GM12878 (cell line): ENCODE data around the gene CMTM1. TPM values are rescaled to one million over a fixed set of nuclear protein-coding genes. Genes with fewer than 3 reads are reported as not detected.
A peak's percentile ranks its signal among the peaks of the same experiment; 100 is the strongest.

Experiments used
- ATAC-seq: fragments of 200-7000 bp; cut with Tn5 transposase; 3 replicates; pipeline ENCODE4 v1.9.1; 2020; ENCODE audit warnings: mild to moderate bottlenecking, moderate library complexity
- BruUV-seq: library from RNA; stranded (reverse); fragments of 400-500 nt; replicated peaks from 2 replicates; lab custom pipeline; 2021; lab: Mats Ljungman, UMichigan
- CTCF ChIA-PET: fragments of 300-600 bp; sonication (Branson Sonifier 250); formaldehyde crosslinking; extraction: SDS; loops from one replicate; lab custom pipeline; 2021; ENCODE audit warnings: inconsistent platforms; lab: Yijun Ruan, JAX
- POLR2A ChIA-PET: fragments of 350-600 bp; formaldehyde crosslinking; extraction: SDS; loops from one replicate; lab custom pipeline; 2021; ENCODE audit warnings: inconsistent platforms; lab: Charles Lee
- RAD21 ChIA-PET: fragments of 300-600 bp; sonication (Branson Sonifier 250); formaldehyde crosslinking; loops from one replicate; lab custom pipeline; 2023; ENCODE audit warnings: antibody characterized with exemption; ENCODE audit not compliant: unreplicated experiment; lab: Charles Lee
- SMC1A ChIA-PET: fragments of 300-600 bp; sonication (Branson Sonifier 250); formaldehyde crosslinking; loops from one replicate; lab custom pipeline; 2023; ENCODE audit not compliant: unreplicated experiment, uncharacterized antibody; lab: Charles Lee
- DNase-seq: peaks from one replicate; pipeline ENCODE4 v3.0.0-alpha.2; 2011; ENCODE audit warnings: low read depth, low spot score
- FAIRE-seq: peaks from 3 replicates; lab custom pipeline; 2011; peaks lifted over from hg19 to GRCh38; lab: Jason Lieb, UNC
- H2AFZ ChIP-seq: 2 replicates; pipeline ENCODE4 v1.6.0; 2011; ENCODE audit warnings: low read depth, low read length, control low read depth; ENCODE audit not compliant: control insufficient read depth
- H3K27ac ChIP-seq: 2 replicates; pipeline ENCODE4 v1.5.1; 2011; ENCODE audit warnings: control low read depth; ENCODE audit not compliant: control insufficient read depth, insufficient read depth
- H3K27me3 ChIP-seq, 2 experiments: replicated peaks in 1 of 2; 2 replicates each; pipeline versions ENCODE4 v1.6.0 to v1.6.1; 2011; ENCODE audit warnings: low read length in 1 of 2; ENCODE audit not compliant: control insufficient read depth in 2 of 2, insufficient read depth in 2 of 2
- H3K36me3 ChIP-seq, 2 experiments: 2 replicates each; pipeline ENCODE4 v1.5.1; 2011; ENCODE audit warnings: low read length in 1 of 2; ENCODE audit not compliant: control insufficient read depth in 2 of 2, insufficient read depth in 2 of 2
- H3K4me1 ChIP-seq: 2 replicates; pipeline ENCODE4 v1.6.1; 2011; ENCODE audit warnings: mild to moderate bottlenecking, low read length, moderate library complexity, mixed read lengths; ENCODE audit not compliant: control insufficient read depth, insufficient read depth
- H3K4me2 ChIP-seq: 2 replicates; pipeline ENCODE4 v1.6.0; 2011; ENCODE audit warnings: control low read depth; ENCODE audit not compliant: control insufficient read depth, insufficient read depth
- H3K4me3 ChIP-seq: fragments of 200-600 bp; sonication (generic); 2 replicates; pipeline ENCODE4 v1.5.1; 2016
- H3K79me2 ChIP-seq: 2 replicates; pipeline ENCODE4 v1.6.0; 2011; ENCODE audit warnings: low read length; ENCODE audit not compliant: control insufficient read depth, insufficient read depth
- H3K9ac ChIP-seq: 2 replicates; pipeline ENCODE4 v1.8.0; 2011; ENCODE audit warnings: low read length, control low read depth, mixed read lengths; ENCODE audit not compliant: control insufficient read depth, insufficient read depth
- H3K9me3 ChIP-seq: replicated peaks from 3 replicates; pipeline ENCODE4 v1.5.1; 2011; ENCODE audit warnings: mild to moderate bottlenecking, low read length; ENCODE audit not compliant: control insufficient read depth, insufficient read depth
- H4K20me1 ChIP-seq: 2 replicates; pipeline ENCODE4 v1.6.0; 2011; ENCODE audit not compliant: control insufficient read depth, insufficient read depth
- ATF7 ChIP-seq: fragments of 450-650 bp; IDR thresholded peaks from 2 replicates; pipeline ENCODE4 v1.6.1; 2016; ENCODE audit warnings: low read depth, mild to moderate bottlenecking
- BCL3 ChIP-seq: IDR thresholded peaks from 2 replicates; pipeline ENCODE4 v1.6.1; 2011; ENCODE audit warnings: borderline replicate concordance, low read depth, mild to moderate bottlenecking, moderate library complexity, low read length; ENCODE audit not compliant: insufficient read depth, poor library complexity, severe bottlenecking
- EP300 ChIP-seq, 2 experiments: fragments of 150-350 bp in 1 of 2; IDR thresholded peaks; 2 replicates each; pipeline ENCODE4 v1.6.1; 2011 to 2012; ENCODE audit warnings: low read depth in 2 of 2, low read length in 2 of 2, borderline replicate concordance in 1 of 2, improper control_type of control experiment in 1 of 2, inconsistent platforms in 1 of 2; ENCODE audit not compliant: control insufficient read depth in 1 of 2
- GABPA ChIP-seq: IDR thresholded peaks from 2 replicates; pipeline ENCODE4 v1.6.1; 2014; ENCODE audit warnings: antibody characterized with exemption, low read depth, mild to moderate bottlenecking, inconsistent platforms
- IKZF1 ChIP-seq: fragments of 450-650 bp; conservative IDR thresholded peaks from 2 replicates; pipeline ENCODE4 v1.6.1; 2017; ENCODE audit warnings: antibody characterized with exemption, mild to moderate bottlenecking
- IRF4 ChIP-seq: IDR thresholded peaks from 2 replicates; pipeline ENCODE4 v1.6.1; 2011; ENCODE audit warnings: low read depth, low read length
- MLLT1 ChIP-seq: fragments of 450-650 bp; IDR thresholded peaks from 2 replicates; pipeline ENCODE4 v1.6.1; 2016; ENCODE audit warnings: mild to moderate bottlenecking
- MTA2 ChIP-seq: fragments of 450-650 bp; IDR thresholded peaks from 2 replicates; pipeline ENCODE4 v1.6.1; 2016; ENCODE audit warnings: low read depth, mild to moderate bottlenecking, moderate library complexity
- NFYA ChIP-seq: IDR thresholded peaks from 2 replicates; pipeline ENCODE4 v1.6.1; 2011; ENCODE audit warnings: low read depth, mild to moderate bottlenecking, low read length, improper control_type of control experiment, borderline replicate concordance
- PAX5 ChIP-seq: IDR thresholded peaks from 2 replicates; pipeline ENCODE4 v1.6.1; 2011; ENCODE audit warnings: low read depth, low read length, borderline replicate concordance
- RBBP5 ChIP-seq: fragments of 200-600 bp; sonication (generic); conservative IDR thresholded peaks from 2 replicates; pipeline ENCODE4 v1.6.1; 2016
- RFX5 ChIP-seq: IDR thresholded peaks from 2 replicates; pipeline ENCODE4 v1.6.1; 2011; ENCODE audit warnings: low read depth, low read length, improper control_type of control experiment
- SREBF2 ChIP-seq: IDR thresholded peaks from 2 replicates; pipeline ENCODE4 v1.6.1; 2012; ENCODE audit warnings: mild to moderate bottlenecking, low read length
- WGBS: methylation state at CpG from one replicate; pipeline ENCODE4 v1.1.6; 2016; ENCODE audit warnings: low lambda C conversion rate; ENCODE audit not compliant: insufficient replicate concordance, insufficient coverage; ENCODE audit errors: missing lambda C conversion rate; 5-methylcytosine and 5-hydroxymethylcytosine counted together
- in situ Hi-C: fragments of 300-500 bp; cut with MboI; formaldehyde crosslinking; loops from 9 replicates; pipeline ENCODE4 v1.14.3; 2018; ENCODE audit warnings: mixed read lengths
- intact Hi-C: fragments of 100-400 bp; cut with micrococcal nuclease; formaldehyde crosslinking; loops from one replicate; pipeline ENCODE4 v1.14.2; 2022; ENCODE audit not compliant: unreplicated experiment
- polyA plus RNA-seq, 11 experiments: library from polyadenylated mRNA; depleted of rRNA in 4 of 11; unstranded in 6 of 11; stranded (reverse) in 5 of 11; fragments of >200 nt; fragmentation: Nextera tagmentation in 4 of 11; fragmentation: Illumina TruSeq in 1 of 11; extraction: Ambion mirVana in 4 of 11; extraction: Trizol in 1 of 11; gene quantifications; 1 replicate in 1 of 11; 2 replicates in 10 of 11; pipeline versions ENCODE4 v1.2.1 to v1.2.3, GENCODE V29; 2011 to 2016; ENCODE audit warnings: inconsistent platforms in 2 of 11, missing spikeins in 2 of 11, low read depth in 1 of 11
- total RNA-seq, 4 experiments: library from RNA; depleted of rRNA in 3 of 4; stranded (reverse); fragments of >200 nt in 3 of 4; fragmentation: Illumina TruSeq in 1 of 4; extraction: Trizol in 1 of 4; gene quantifications; 2 replicates each; pipeline versions ENCODE4 v1.2.1 to v1.2.3, GENCODE V29; 2013 to 2021
- TF ChIP-seq, protein P1 (sequence below): fragments of 450-650 bp; IDR thresholded peaks from 2 replicates; pipeline ENCODE4 v1.6.1; 2017; ENCODE audit warnings: mild to moderate bottlenecking, low read depth, inconsistent platforms; ENCODE audit not compliant: poor library complexity, severe bottlenecking
- TF ChIP-seq, protein P2 (sequence below): fragments of 450-650 bp; IDR thresholded peaks from 2 replicates; pipeline ENCODE4 v1.6.1; 2017; ENCODE audit warnings: low read depth, mild to moderate bottlenecking, moderate library complexity

Gene CMTM1
- total and polyA plus RNA-seq, 10 of the 15 experiments (the other 5 are each of a cell fraction or from before 2014, with no cell fraction given) = 0.09 to 3.0 (median 1.4) TPM; not detected in 2

DNA sequence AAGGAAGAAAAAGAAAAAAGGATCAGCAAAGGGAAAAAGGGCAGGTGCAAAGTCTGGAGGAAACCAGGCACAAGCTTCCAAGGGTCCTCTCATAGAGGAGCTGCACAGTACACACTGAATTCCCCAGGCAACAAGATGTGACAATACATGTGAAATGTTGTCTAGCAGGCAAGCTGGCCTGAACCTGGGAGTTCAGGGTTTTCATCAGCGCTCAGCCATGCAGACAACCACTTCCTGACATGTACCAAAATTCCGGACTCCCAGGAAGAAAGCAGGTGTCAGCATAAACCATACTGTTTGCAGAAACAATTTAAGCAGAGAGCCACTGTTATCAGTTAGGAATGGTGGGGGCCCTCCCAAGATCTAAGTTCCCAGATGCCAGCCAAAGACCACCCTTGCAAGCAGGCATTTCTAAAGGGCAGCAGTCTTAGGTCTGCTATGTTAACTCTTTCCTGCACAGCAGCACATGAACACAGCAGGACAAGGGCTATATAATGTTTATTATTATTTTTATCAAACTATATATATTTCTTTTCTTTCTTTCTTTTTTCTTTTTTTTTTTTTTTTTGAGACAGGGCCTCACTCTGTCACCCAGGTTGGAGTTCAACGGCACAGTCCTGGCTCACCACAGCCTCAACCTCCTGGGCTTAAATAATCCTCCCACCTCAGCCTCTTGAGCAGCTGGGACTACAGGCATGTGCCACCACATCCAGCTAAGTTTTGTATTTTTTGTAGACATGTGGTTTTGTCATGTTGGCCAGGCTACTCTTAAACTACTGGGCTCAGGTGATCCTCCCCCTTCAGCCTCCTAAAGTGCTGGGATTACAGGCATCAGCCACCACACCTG, 26.4 kb upstream of the CMTM1 start:
- Histone ChIP-seq H3K36me3 (no peaks in the 10 kb centered on the region), H3K27me3 (peaks cover 0 to 3% of the 10 kb centered on the region in 2 experiments; a peak in 2 of 4 replicates), H3K9me3 (no peaks in the 10 kb centered on the region), H2AFZ (no peak overlapping the region), H3K4me2 (peak overlapping the region; percentile 52), H4K20me1 (no peaks in the 10 kb centered on the region), H3K79me2 (no peaks in the 10 kb centered on the region), H3K27ac (no peak overlapping the region), H3K4me3 (no peak overlapping the region), H3K4me1 (peaks cover 9% of the 10 kb centered on the region), H3K9ac (no peak overlapping the region)
- no TSS peak for BruUV-seq
- in situ Hi-C loops (loop anchor here (25.0 kb wide), 1 partner anchor 497 kb away; the partner anchor contains the start of gene CBFB), intact Hi-C loops (loop anchor here (2.0 kb wide), 1 partner anchor 15 kb away; no protein-coding TSS in a partner anchor)
- ChIA-PET CTCF (interaction anchor here (0.7 to 3.6 kb wide), 7 partner anchors 8 to 477 kb away, joined by 3 to 11 read pairs (median 3); partner anchors contain the start of gene CKLF), SMC1A (interaction anchor here (0.9 to 5.3 kb wide), 8 partner anchors 8 to 31 kb away, joined by 3 to 19 read pairs (median 4); partner anchors contain the start of gene CKLF), RAD21 (interaction anchor here (1.5 to 1.6 kb wide), 4 partner anchors 15 to 23 kb away, joined by 4 to 6 read pairs (median 4); no protein-coding TSS in a partner anchor), POLR2A (interaction anchor here (0.6 to 1.9 kb wide), 8 partner anchors 9 to 153 kb away, joined by 3 to 10 read pairs (median 5); partner anchors contain the start of gene CKLF)
- FAIRE-seq (peak; percentile 54), DNase-seq (no peak), ATAC-seq (peak; percentile 84)
- WGBS = 33% methylated on average over 3 of the region's 3 CpGs
- TF ChIP-seq RFX5 = no peak
- TF ChIP-seq GABPA = no peak
- TF ChIP-seq MTA2 = 0 out of 2 replicates have a peak, but pooled peaks have one; percentile 28
- TF ChIP-seq, protein P1, sequence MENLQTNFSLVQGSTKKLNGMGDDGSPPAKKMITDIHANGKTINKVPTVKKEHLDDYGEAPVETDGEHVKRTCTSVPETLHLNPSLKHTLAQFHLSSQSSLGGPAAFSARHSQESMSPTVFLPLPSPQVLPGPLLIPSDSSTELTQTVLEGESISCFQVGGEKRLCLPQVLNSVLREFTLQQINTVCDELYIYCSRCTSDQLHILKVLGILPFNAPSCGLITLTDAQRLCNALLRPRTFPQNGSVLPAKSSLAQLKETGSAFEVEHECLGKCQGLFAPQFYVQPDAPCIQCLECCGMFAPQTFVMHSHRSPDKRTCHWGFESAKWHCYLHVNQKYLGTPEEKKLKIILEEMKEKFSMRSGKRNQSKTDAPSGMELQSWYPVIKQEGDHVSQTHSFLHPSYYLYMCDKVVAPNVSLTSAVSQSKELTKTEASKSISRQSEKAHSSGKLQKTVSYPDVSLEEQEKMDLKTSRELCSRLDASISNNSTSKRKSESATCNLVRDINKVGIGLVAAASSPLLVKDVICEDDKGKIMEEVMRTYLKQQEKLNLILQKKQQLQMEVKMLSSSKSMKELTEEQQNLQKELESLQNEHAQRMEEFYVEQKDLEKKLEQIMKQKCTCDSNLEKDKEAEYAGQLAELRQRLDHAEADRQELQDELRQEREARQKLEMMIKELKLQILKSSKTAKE = no peak
- TF ChIP-seq EP300 (IDR thresholded peaks at IDR 0.05; ENCODE audit: borderline replicate concordance in 1 of 2, control insufficient read depth in 1 of 2, low read depth in 2 of 2, low read length in 2 of 2) = peak; percentile 24 to 45; a peak in 1 of 4 replicates
- TF ChIP-seq ATF7 = 0 out of 2 replicates have a peak, but pooled peaks have one; percentile 26
- TF ChIP-seq IRF4 = 0 out of 2 replicates have a peak, but pooled peaks have one; percentile 18
- peak; percentile 86 for TF ChIP-seq IKZF1
- TF ChIP-seq RBBP5 = no peak
- no peak for TF ChIP-seq MLLT1
- peak; percentile 80 for TF ChIP-seq PAX5
- TF ChIP-seq NFYA = no peak
- no peak for TF ChIP-seq BCL3
- no peak for TF ChIP-seq SREBF2
- TF ChIP-seq, protein P2, sequence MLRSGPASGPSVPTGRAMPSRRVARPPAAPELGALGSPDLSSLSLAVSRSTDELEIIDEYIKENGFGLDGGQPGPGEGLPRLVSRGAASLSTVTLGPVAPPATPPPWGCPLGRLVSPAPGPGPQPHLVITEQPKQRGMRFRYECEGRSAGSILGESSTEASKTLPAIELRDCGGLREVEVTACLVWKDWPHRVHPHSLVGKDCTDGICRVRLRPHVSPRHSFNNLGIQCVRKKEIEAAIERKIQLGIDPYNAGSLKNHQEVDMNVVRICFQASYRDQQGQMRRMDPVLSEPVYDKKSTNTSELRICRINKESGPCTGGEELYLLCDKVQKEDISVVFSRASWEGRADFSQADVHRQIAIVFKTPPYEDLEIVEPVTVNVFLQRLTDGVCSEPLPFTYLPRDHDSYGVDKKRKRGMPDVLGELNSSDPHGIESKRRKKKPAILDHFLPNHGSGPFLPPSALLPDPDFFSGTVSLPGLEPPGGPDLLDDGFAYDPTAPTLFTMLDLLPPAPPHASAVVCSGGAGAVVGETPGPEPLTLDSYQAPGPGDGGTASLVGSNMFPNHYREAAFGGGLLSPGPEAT = peak; percentile 68; the same call in 1 of the 2 replicates
